ENCODE results near the gene CDNF.
A peak's percentile ranks its signal among the peaks of the same experiment; 100 is the strongest.

CDNF gene

DNA sequence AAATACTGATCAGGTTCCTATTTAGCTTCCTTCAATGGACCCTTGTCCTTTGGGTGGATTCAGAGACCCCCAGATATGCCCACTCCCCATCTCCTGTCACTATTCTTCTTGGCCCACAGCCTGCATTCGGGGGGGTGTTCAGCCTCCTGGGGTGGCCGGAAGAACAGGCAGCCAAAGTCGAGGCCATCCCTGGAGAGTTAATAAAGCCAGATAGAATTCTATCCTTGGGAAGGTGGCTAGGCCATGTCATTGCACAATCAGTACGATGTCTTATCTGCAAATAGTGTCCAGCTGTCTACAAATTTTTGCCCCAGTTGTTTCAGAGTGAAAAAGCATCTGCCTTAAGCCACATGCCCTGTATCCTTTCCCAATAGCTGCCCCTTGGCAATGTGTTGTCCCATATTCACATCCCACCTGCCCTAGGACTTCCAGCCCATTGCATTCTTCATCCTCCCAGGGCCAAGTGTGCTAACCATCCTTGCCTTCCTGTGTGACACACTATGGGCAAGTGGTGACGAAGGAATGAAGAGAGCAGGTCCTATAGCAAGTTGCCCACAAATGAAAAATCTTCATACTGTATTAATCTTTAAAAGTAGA, 53.3 kb downstream of the CDNF start:
- DNase-seq = no peak

GRCh38 chr10:14782691-14783363, 55.0 kb downstream of the CDNF start:
- DNase-seq = peak; percentile 2

DNA sequence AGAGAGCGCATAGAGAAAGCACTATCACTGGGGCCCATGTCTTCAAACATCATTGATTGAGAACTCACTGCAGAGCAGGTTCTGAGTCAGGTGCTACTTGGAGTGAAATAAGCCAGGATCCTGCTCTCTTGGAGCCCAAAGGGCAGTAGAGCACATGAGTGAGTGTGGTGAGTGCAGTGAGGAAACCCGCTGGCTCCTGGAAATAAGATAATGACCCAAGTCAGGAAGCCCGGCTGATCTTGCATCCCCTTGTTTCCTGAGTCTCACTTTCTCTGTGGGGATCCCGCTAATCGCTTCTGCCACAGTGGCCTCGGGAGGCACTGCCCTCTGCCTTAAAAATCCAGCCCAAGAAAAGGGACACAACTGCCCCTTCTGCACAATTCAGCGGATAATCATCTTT, 56.1 kb downstream of the CDNF start:
- DNase-seq = no peak

DNA sequence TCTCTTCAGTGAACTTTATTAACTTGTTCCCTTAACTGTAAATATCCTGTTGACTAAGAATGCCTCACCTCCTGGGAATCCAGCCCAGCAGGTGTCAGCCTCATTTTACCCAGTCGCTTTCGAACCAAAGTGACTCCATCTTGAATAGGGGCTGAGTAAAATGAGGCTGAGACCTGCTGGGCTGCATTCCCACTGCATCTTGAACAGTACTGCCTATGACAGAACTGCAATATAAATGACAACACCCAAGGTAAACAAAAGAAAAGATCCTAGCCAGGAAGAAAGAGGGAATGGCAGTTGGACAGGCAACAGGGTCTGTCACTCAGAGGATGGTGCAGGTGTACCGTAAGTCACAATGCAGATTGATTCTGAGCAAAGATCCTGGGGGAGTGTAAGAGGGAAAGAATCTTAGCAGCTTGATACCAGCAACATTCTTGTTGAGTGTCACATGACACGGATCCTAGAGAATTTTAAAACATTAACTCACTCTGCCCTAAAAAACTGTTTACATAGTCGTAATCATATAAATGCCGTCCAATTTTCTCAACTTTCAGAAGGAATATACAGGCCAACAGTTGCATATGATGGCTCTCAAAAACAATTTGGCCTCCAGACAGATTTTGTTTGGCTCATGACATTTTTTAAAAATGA, 58.7 kb downstream of the CDNF start:
- DNase-seq = peak; percentile 36

DNA sequence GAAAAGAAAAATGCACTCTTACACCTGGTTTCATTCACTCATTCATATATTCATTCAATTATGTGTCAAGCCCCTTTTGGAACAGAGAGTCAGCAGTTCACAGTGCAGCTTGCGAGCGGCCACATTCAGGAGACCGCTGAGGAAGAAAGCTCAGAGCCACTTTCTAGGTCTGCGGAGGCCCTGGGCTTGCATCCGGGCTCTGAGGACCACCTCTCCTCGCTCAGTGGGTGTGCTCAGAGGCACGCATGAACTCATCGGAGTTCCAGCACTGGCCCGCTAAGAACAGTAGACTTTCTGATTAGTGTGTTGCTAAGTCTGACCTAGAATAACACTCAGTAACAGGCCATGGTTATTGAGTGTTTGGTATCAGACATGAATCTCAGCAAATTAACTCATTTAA, 61.3 kb downstream of the CDNF start:
- no peak for DNase-seq

DNA sequence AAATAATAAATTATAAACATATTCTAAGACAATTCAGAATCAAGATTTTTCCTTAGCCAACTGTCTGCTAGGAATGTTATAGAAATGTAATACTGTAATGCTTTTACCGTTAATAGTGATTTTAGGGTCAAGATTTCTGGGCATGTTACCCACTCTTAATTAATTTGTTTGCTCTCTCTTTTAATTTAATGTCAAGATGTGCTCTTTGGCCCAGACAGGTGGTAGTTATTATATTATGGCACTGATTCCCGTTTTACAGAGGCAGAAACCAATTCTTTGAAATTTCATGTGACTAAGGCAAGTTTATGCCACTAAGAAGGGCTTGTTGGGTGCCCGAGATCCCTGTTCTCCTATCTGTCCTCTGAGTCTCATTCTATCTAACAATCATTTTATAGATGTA, 62.2 kb downstream of the CDNF start:
- DNase-seq = no peak

DNA sequence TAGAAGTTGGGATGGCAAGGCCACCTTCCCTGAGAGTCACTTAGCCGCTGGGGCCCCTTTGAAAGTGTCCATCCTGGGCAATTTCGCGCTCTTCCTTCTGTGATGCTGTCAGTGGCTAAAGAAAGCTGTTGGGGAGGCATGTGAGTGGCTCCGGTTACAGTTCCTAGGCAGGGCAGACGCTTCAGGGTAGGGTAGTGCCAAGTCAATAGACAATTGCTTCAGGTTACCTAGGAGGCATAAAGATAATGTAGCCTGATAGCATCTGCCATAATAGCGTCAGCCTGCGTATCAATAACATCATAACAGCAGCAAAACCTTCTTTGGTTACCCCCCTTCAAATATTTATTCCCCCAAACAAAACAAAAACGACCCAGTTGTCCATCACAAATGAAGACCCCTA, 63.0 kb downstream of the CDNF start, which contains the start of gene FAM107B:
TSS of gene FAM107B (minus strand) at position 101 of the 400 bp plus-strand sequence. CDS start 234 bp downstream, outside the sequence.
- no peak for DNase-seq

GRCh38 chr10:14774214-14774580, 63.6 kb downstream of the CDNF start:
- DNase-seq = no peak

DNA sequence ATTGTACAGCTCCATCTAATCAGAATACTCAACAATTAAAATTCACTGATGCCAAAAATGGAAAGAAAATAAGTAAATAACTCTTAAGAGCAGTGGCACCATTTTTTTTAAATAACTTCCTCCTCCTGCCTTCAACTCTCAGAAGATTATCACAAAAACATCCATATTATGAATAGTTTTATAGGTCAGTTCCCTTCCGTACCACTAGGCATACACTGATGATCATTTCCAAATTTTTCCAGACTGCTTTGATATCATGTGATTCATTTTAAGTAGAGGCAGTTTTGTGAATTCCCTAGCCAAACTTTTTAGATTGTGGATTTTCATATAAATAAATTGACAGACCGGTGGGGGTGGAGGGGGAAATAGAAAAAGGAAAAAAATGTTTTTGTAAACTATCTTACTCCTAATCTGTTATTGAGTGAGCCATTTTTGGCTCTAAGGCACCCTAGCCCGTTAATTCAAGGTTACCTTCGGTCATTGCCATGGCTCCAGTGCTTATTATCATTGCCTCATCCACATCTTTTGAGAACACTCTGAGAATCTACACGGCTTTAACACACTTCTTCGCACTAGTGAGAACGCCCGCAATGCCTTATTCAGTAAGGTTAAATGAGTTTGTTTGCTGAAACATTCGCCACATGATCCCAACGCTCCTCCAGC, 64.2 kb downstream of the CDNF start:
- DNase-seq = no peak

DNA sequence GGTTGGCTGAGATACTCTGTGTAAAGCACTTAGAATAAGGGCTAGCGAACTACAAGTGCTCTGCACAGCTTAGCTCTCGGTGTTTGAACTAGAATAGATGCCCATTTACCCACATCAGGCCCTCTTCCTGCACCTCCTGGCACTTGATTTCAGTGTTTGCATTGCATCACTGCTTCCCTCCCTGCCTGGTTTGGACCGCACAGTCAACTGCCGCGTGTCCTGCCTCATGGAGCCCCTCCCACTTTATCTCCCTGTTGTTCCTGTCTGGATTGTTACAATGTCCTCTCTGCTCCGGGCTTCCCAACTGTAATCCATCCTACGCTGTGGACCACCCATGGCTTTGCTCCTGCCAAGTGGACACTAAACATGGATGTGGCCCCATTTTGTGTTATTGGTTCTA, 65.4 kb downstream of the CDNF start:
- DNase-seq = no peak

DNA sequence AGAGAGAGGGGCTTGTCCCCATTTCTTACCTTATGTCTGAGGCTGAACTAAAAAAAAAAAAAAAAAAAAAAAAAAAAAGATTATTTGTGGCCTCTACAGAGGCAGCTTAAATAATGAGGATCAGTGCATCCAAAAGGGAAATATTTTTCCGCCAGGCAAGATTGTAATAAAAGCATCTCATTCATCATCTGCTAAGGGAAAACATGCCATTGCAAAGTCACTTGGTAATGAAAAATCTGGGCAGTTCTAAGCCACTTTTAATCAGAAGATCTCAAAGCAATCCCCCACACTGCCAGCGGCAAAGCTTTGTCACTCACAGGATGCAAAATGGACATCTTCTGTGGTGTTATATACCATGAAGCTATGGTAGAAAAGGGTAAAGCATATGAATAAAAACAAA, 66.9 kb downstream of the CDNF start:
- no peak for DNase-seq

Data from amniotic stem cell (primary cell).